ENCODE data around the gene S100A13. TPM values are rescaled to one million over a fixed set of nuclear protein-coding genes. Genes with fewer than 3 reads are reported as not detected.

The S100A13 gene
- total RNA-seq, 1 experiment from 2014 or later, result 238 TPM

DNA sequence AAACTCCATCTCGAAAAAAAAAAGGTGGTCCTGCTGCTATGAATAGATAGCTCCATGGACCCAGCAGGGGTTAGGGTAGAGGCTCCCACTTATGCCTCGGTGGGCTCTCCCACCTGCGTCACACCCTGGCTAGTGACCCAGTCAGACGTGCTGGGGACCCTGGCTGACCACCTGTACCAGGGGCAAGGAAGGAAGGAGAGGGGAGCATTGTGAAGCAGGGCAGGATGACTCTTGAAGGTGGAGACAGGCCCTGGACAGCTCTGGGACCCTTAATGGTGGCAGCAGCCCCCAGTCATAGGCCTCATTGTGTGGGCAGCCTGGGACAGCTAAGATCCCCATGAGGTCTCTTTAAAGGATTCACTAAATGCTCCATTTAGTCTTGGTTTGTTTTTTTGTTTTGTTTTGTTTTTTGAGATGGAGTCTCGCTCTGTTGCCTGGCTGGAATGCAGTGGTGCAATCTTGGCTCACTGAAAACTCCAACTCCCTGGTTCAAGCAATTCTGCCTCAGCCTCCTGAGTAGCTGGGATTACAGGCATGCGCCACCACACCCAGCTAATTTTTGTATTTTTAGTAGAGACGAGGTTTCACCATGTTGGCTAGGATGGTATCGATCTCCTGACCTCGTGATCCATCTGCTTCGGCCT is 20.8 kb upstream of the S100A13 start:
- H3K9me3 ChIP-seq, result no peaks in the 10 kb centered on the region
- peaks cover 20% of the 10 kb centered on the region; the same call in 1 of the 2 replicates for H3K4me1 ChIP-seq
- no peak for DNase-seq
- ChIA-PET CTCF (interaction anchor here (1.0 to 1.2 kb wide), 2 partner anchors 14 to 21 kb away, joined by 3 to 4 read pairs; partner anchors contain the start of genes CHTOP and S100A13), POLR2A (interaction anchor here (0.8 to 3.8 kb wide), 2 partner anchors 14 to 32 kb away, joined by 3 to 16 read pairs; partner anchors contain the start of genes CHTOP and S100A14)
- H3K4me1 Mint-ChIP-seq (ENCODE audit: low read depth, unreplicated experiment), result peaks cover 36% of the 10 kb centered on the region
- no peaks in the 10 kb centered on the region for H3K9me3 Mint-ChIP-seq (ENCODE audit: unreplicated experiment)
- peak overlapping the region; percentile 33 for H3K27ac Mint-ChIP-seq (ENCODE audit: unreplicated experiment)
- peaks cover 69% of the 10 kb centered on the region for H3K36me3 Mint-ChIP-seq (ENCODE audit: insufficient read depth, unreplicated experiment)
- H3K4me3 Mint-ChIP-seq (ENCODE audit: unreplicated experiment), result no peak overlapping the region
- TF ChIP-seq, protein P1, sequence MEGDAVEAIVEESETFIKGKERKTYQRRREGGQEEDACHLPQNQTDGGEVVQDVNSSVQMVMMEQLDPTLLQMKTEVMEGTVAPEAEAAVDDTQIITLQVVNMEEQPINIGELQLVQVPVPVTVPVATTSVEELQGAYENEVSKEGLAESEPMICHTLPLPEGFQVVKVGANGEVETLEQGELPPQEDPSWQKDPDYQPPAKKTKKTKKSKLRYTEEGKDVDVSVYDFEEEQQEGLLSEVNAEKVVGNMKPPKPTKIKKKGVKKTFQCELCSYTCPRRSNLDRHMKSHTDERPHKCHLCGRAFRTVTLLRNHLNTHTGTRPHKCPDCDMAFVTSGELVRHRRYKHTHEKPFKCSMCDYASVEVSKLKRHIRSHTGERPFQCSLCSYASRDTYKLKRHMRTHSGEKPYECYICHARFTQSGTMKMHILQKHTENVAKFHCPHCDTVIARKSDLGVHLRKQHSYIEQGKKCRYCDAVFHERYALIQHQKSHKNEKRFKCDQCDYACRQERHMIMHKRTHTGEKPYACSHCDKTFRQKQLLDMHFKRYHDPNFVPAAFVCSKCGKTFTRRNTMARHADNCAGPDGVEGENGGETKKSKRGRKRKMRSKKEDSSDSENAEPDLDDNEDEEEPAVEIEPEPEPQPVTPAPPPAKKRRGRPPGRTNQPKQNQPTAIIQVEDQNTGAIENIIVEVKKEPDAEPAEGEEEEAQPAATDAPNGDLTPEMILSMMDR (IDR thresholded peaks at IDR 0.05; ENCODE audit: insufficient read depth in 1 of 2, low read depth in 1 of 2, low read length in 1 of 2, severe bottlenecking in 1 of 2, unreplicated experiment in 1 of 2), result no peak
- BruUV-seq (replicated peaks), result no TSS peak
- H3K27me3 Mint-ChIP-seq (ENCODE audit: insufficient read depth, unreplicated experiment), result no peaks in the 10 kb centered on the region
- no peak overlapping the region for H3K4me3 ChIP-seq (ENCODE audit: low read depth, low read length)
- peaks cover 5% of the 10 kb centered on the region for H3K36me3 ChIP-seq (ENCODE audit: control insufficient read depth, insufficient read depth, low read length)
- no peaks in the 10 kb centered on the region for H3K27me3 ChIP-seq (replicated peaks; ENCODE audit: control insufficient read depth, insufficient read depth, low read length)
- intact Hi-C loops (cut with micrococcal nuclease; ENCODE audit: unreplicated experiment), result no loop called here

DNA sequence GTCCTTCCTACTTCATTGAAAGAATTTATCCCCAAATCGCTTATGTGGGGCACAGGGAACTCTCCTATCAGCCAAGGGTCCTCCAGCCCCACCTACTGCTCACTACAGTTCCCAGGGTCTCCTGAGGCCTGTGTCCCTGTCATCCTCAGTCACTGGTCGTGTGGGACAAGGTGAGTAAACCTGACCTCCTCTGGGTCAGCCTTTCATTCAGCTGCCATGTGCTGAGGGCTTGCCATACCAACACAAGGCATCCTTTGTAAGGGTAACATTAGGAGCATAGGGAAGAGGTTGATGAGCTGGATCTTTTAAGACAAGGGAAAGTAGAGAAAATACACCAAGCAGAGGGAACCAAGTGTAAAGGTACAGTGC is 20.0 kb upstream of the S100A13 start:
- Mint-ChIP-seq H3K27ac (ENCODE audit: unreplicated experiment) (peak overlapping the region; percentile 33), H3K27me3 (ENCODE audit: insufficient read depth, unreplicated experiment) (no peaks in the 10 kb centered on the region), H3K4me3 (ENCODE audit: unreplicated experiment) (no peak overlapping the region), H3K36me3 (ENCODE audit: insufficient read depth, unreplicated experiment) (peaks cover 77% of the 10 kb centered on the region), H3K9me3 (ENCODE audit: unreplicated experiment) (no peaks in the 10 kb centered on the region), H3K4me1 (ENCODE audit: low read depth, unreplicated experiment) (peaks cover 33% of the 10 kb centered on the region)
- H3K4me3 ChIP-seq (ENCODE audit: low read depth, low read length), result no peak overlapping the region
- intact Hi-C loops (cut with micrococcal nuclease; ENCODE audit: unreplicated experiment), result no loop called here
- H3K4me1 ChIP-seq, result peaks cover 13% of the 10 kb centered on the region; the same call in 1 of the 2 replicates
- POLR2A ChIA-PET, result interaction anchor here (0.8 to 3.8 kb wide), 2 partner anchors 13 to 31 kb away, joined by 3 to 16 read pairs; partner anchors contain the start of genes CHTOP and S100A14
- TF ChIP-seq, protein P1 (IDR thresholded peaks at IDR 0.05; ENCODE audit: insufficient read depth in 1 of 2, low read depth in 1 of 2, low read length in 1 of 2, severe bottlenecking in 1 of 2, unreplicated experiment in 1 of 2), result no peak
- no TSS peak for BruUV-seq (replicated peaks)
- CTCF ChIA-PET, result interaction anchor here (1.0 to 1.2 kb wide), 2 partner anchors 13 to 20 kb away, joined by 3 to 4 read pairs; partner anchors contain the start of genes CHTOP and S100A13
- H3K9me3 ChIP-seq, result no peaks in the 10 kb centered on the region
- H3K36me3 ChIP-seq (ENCODE audit: control insufficient read depth, insufficient read depth, low read length), result peaks cover 5% of the 10 kb centered on the region
- no peak for DNase-seq
- no peaks in the 10 kb centered on the region for H3K27me3 ChIP-seq (replicated peaks; ENCODE audit: control insufficient read depth, insufficient read depth, low read length)

DNA sequence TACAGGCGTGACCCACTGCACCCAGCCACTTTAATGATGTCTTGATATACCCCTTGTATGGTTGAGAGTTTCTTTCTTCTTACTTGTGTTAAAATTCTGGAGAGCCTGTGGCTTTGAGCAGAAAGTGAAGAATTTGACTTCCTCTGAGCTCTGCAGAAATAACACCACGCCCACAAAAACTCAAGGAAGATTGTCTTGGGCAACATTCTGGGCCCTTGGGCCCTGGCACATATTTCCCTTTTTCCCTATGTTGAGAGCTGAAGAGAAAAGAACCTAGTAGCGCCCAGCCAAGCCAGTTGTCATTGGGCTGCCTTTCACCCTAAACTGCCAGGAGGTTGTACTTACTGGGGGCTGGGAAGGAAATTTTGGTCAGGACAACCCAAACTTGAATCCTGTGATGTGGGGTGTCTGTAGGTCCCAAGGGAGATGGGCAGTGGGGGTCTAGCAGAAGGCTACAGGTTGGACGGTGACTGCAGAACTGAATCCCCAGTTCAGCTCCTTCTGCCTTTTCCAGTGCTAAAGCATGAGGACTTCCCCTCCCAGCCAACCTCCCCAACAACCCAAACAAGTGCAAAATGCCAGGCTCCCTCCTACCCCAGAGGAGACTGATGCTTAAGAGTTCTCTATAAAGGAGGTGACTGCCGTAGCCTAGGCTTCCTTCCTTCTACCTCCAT is 19.5 kb upstream of the S100A13 start:
- Histone ChIP-seq H3K4me3 (ENCODE audit: low read depth, low read length) (no peak overlapping the region), H3K9me3 (no peaks in the 10 kb centered on the region), H3K4me1 (peaks cover 13% of the 10 kb centered on the region; the same call in 1 of the 2 replicates), H3K27me3 (replicated peaks; ENCODE audit: control insufficient read depth, insufficient read depth, low read length) (no peaks in the 10 kb centered on the region), H3K36me3 (ENCODE audit: control insufficient read depth, insufficient read depth, low read length) (peaks cover 9% of the 10 kb centered on the region)
- ChIA-PET POLR2A (interaction anchor here (3.8 kb wide), 1 partner anchor 13 kb away, joined by 16 read pairs; the partner anchor contains the start of gene CHTOP), CTCF (no interaction called here)
- Mint-ChIP-seq H3K27me3 (ENCODE audit: insufficient read depth, unreplicated experiment) (no peaks in the 10 kb centered on the region), H3K4me3 (ENCODE audit: unreplicated experiment) (no peak overlapping the region), H3K9me3 (ENCODE audit: unreplicated experiment) (no peaks in the 10 kb centered on the region), H3K4me1 (ENCODE audit: low read depth, unreplicated experiment) (peaks cover 33% of the 10 kb centered on the region), H3K27ac (ENCODE audit: unreplicated experiment) (peak overlapping the region; percentile 33), H3K36me3 (ENCODE audit: insufficient read depth, unreplicated experiment) (peaks cover 82% of the 10 kb centered on the region)
- TF ChIP-seq, protein P1 (IDR thresholded peaks at IDR 0.05; ENCODE audit: insufficient read depth in 1 of 2, low read depth in 1 of 2, low read length in 1 of 2, severe bottlenecking in 1 of 2, unreplicated experiment in 1 of 2), result no peak
- intact Hi-C loops (cut with micrococcal nuclease; ENCODE audit: unreplicated experiment), result no loop called here
- BruUV-seq (replicated peaks), result no TSS peak
- no peak for DNase-seq

Measured in Caco-2 (cell line).